Nucleus accumbens (tissue), 56 donors: ENCODE results near the gene TJAP1.
"Not testable (repeated sequence)": the region's sequence is repeated elsewhere in the genome, so short reads cannot be mapped to it uniquely, and the experiment has no call there.

Experiments used
- DNase-seq, 56 donors: peaks; one replicate each; lab custom pipeline; 2025; lab: John Stamatoyannopoulos, UW

The TJAP1 gene

GRCh38 chr6:43517505-43518357 is 40.4 kb downstream of the TJAP1 start:
- no peak for DNase-seq

GRCh38 chr6:43520097-43520496 is 42.7 kb downstream of the TJAP1 start:
- no peak for DNase-seq

- DNase-seq = no peak
These were observed 44.5 kb downstream of the TJAP1 start for GRCh38 chr6:43521836-43522235.

- no peak for DNase-seq
These were observed 45.3 kb downstream of the TJAP1 start for GRCh38 chr6:43522547-43523261.

- no peak for DNase-seq
These were observed 45.9 kb downstream of the TJAP1 start for GRCh38 chr6:43523284-43523683.

- DNase-seq = no peak
These were observed 47.2 kb downstream of the TJAP1 start for GRCh38 chr6:43524483-43524961.

- DNase-seq = no peak
These were observed 54.8 kb downstream of the TJAP1 start for GRCh38 chr6:43532201-43532600.

- not testable (repeated sequence) for DNase-seq
These were observed 61.6 kb downstream of the TJAP1 start for GRCh38 chr6:43538986-43539385.

- not testable (repeated sequence) for DNase-seq
These were observed 62.0 kb downstream of the TJAP1 start for GRCh38 chr6:43539409-43539808.

GRCh38 chr6:43540507-43540906 is 63.1 kb downstream of the TJAP1 start:
- DNase-seq = no peak

GRCh38 chr6:43541774-43542471 is 64.6 kb downstream of the TJAP1 start:
- DNase-seq = no peak

- DNase-seq = no peak
These were observed 67.1 kb downstream of the TJAP1 start for GRCh38 chr6:43544461-43544860.

GRCh38 chr6:43547222-43547621 is 69.9 kb downstream of the TJAP1 start:
- DNase-seq = no peak
